HK-2 (cell line): ENCODE data around the gene SGCD.

ENCODE experiments used
- DNase-seq: peaks from one replicate; pipeline ENCODE4 v3.0.0-alpha.2; 2018; ENCODE audit not compliant: unreplicated experiment

SGCD gene

DNA sequence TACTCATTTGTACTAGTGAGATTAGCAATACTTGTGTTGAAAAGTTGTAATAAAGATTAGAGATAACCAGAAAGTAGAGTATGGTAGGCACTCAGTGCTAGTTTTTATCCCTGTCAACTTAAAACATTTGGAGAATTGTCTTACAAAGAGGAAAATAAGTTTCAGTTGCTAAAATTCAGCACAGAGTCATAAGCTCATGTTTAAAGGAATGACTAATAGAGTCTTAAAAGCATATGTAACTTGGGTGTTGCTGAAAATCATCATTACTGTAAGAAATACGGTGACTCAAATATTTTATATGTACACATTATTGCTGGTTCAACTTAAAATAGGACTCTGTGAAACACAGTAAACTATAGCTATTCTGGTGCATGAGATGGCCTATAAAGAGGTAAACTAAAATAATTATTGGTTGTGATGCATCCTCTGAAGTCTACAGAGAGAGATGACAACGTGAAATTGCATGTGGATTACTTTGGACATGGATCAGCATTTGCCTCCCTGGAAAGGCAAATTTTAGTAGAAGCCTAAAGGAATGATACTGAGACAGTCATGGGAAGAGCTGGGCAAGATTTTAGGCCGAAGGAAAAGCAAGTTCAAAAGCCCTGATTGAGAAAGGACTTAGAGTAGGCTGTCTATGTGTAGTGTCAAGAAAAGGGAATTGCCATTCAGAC lies 34.6 kb downstream of the SGCD start:
- DNase-seq, result no peak

DNA sequence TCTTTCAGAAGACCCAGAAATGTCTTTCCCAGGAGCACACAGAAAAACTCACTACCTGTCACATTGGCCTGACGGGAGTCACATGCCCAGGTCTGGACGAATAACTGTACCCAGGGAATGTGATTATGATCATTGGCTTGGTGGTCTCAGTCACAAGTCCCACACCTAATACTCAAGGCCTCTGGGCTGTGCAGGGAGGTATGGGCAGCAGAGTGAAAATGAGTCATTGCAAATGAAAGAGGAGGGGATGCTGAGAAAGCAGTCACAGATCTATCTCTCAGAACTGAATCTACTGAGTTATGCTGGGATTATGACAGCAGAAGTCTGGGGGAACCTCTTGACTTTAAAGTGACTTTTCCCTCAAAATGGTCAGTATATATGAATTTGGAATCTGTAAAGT lies 36.9 kb downstream of the SGCD start:
- DNase-seq, result no peak

DNA sequence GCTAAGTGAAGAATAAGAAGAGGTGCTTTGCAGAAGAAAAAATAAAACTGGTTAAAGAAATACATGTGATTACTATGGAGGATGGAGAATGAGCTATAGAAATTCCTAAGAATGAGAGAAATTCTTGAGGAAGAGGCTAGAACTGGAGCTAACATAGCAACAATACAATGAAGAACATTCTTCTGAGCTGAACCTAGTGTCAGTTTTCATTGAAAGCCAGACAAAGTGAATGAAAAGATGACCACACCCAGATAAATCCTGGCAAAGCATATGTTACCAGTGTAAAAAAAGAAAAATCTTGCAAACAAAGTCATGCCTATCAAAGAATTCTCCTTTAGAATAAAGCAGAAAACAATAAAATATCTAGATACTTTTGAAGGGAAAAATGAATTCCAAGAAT lies 39.6 kb downstream of the SGCD start:
- no peak for DNase-seq

DNA sequence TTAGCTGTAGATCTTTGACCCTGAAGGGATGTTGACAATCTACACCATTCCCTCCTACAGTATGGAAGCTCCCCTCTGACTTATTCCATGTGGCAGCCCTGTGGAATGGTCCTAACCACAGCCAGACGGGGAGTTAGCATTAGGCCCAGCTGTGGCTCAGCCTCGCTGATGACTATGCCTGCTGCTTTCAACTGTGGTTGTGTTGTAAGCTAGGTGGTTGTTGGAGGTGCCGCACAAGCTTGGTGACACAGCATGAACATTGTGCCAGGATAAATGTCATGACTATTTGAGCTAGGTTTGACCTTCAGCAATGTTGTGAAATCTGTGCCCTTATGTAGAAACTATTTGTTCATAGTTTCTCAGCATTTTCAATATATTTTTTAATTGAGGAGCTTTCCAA lies 40.6 kb downstream of the SGCD start:
- no peak for DNase-seq

DNA sequence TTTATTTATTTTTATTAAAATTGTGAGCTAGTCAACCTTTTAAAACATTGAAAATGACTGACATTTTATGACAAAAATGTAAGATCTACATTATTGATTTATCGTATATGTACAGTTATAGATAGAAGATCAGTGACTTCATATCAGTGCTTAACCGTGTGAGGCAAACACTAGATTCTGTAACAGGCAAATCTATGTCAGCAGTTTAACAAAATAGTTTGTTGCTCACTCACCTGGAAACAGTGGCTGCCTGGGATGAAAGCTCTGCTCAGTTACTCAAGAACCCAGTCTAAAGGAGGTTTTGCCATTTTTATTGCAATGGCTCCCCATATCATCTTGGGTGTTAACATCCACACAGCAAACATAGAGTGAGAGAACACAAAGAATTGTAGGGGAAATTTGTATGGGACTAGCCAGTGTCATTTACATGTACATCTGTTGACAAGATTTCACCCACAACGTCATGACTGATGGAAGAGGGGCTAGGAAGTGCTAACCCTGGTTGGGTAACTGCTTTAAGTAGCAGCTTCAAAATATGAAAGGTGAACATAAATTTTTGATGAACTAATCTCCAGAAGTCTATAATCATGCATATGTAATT lies 49.0 kb downstream of the SGCD start:
- DNase-seq, result no peak

DNA sequence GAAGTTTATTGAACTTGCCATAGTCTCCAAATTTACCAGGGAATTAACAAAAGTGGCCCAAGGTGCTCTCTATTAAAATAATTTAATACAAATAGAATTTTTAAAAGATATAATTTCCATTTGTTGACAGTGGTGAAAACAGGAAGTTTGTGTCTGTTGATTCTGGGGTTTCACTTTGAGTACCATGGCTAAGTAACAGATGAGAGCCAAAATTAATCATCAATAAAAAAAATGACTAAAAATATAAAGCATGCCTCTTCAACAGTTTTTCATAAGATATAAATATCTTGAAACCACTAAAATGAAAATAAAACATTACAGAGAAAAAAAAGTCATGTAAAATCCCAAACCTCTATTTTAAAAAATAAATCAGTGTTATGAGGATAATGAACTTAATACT lies 49.8 kb downstream of the SGCD start:
- no peak for DNase-seq

DNA sequence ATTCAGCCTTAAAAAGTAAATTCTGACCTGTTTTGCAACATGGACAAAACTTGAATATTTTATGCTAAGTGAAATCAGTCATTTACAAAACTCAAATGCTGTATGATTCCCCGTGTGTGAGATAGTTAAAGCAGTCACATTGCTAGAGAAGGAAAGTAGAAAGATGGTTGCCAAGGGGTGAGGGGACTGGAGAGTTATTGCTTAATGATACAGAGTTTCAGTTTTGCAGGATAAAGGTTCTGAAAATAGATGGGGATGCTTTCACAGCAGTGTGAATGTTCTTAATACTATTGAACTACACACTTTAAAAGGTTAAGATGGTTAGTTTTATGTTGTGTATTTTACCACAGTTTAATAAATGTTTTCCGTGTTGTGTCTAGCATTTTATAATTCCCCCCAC lies 51.2 kb downstream of the SGCD start:
- DNase-seq, result no peak

DNA sequence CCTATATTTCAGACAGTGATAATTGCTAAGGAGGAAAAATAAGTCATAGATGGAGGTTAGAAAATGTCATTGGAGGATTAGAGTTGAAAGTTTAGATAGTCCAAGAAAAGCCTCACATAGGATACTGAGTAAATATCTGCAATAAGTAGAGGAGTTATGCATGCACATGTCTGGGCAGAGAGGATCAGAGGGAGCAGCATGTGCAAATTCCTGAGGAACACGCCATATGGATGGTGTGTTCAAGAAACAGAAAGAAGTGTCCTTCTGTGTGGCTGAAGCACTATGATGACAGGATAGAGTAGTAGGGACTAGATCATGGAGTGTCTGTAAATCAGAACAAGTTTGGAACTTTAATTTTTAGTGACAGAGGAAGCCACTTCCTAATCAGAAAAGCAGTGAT lies 52.2 kb downstream of the SGCD start:
- DNase-seq, result no peak

DNA sequence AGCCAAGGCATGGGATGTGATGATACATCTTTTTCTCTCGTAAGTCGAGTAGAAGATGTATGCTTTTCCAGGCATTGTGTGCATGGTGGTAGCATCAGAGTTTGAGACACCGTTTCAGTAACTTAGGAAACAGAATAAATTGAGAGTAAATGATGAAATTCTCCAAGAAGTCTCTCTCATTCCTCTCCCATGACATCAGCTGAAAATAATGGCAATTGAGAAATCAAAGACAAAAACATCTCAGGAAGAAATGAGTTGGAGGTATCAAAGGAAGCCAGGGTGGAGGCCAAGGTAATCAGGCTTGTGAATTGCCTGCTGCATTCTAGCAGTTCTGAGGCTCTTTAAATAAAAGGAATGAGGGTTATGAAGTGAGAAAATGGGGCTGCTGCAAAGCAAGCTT lies 53.9 kb downstream of the SGCD start:
- DNase-seq, result no peak

DNA sequence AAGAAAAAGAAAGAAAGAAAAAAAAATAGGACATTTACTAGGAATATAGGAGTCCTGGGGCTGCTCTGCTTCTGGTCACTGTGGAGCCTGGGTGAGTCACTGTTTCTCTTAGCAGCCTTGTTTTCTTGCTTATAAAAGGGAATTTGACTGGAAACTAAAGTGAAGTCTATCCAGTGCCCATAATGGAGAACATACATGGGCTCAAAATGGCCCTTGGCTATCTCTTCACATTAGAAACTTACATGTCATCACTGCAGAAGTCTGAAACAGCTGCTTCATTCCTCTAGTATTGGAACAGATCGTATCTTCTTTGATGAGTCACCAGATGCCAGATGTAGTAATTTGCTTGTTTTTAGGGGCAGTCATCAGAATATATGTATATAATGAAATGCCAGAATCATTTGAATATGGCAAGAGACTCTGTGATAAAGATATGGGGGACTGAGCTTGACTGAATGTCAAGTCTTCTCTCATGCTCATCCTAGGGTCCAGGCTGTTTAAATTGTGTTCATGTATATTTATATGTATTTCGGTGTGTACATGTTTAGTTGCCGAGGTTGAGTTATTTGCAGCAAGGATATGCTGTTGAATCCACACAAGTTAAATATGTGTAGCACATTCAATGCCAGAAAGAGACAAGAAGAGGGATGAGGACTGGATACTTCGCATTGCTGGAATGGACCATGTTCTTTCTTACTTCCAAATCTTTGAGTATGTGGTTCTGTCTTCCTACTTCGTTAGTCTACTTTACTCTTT lies 56.7 kb downstream of the SGCD start:
- no peak for DNase-seq

DNA sequence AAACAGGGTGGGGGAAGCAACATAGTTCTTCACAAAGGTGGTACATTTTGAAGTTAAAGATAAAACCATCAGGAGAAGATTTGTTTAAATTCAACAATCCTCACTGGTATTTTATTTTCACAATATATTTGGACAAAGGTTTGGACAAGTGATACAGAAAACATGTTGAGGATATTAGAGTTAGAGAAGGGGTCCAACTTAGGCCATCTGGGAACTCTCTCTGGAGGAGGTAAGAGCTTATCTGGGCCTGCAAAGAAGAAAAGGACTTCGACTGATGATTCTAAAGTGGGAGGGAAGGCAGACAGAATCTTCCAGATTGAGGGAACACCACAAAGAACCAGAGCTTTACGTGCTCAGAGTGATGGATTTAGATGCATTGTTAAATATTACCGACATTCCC lies 58.5 kb downstream of the SGCD start:
- no peak for DNase-seq

DNA sequence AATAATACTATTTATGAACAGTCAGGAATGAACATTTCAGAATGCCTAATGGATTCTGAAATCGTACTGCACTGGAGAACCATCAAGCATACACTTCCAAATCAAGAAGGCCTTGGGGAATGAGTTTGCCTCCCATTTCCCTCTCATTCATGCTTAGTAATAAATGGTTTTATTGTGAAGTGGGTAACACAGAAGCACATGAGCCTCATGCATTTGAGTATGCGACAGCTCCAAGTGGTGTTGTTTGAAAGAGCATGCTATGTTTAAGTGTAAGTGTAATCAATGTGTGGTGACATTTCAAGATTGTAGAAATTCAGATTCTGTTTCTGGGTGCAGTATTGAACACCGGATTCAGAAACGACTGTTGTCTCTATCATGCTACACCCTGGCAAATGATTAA lies 60.0 kb downstream of the SGCD start:
- DNase-seq, result no peak

DNA sequence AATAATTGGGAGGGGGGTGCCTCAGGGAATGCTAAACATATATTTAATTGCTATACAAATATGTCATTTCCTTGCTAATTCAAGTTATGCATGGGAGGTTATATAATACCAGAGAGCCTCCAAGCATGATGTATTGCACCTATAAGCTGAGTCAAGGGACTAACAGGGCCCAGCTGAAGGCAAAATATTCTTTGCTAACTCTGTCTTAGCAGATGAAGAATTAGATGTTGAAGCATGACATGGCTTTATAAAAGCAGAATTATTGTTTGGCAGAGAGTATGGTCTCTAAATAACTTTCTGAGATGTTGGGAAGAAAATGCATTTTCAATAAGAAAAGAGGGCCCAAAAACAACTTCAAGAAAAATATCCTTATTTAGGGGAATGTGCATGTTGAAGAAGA lies 60.4 kb downstream of the SGCD start:
- DNase-seq, result no peak

DNA sequence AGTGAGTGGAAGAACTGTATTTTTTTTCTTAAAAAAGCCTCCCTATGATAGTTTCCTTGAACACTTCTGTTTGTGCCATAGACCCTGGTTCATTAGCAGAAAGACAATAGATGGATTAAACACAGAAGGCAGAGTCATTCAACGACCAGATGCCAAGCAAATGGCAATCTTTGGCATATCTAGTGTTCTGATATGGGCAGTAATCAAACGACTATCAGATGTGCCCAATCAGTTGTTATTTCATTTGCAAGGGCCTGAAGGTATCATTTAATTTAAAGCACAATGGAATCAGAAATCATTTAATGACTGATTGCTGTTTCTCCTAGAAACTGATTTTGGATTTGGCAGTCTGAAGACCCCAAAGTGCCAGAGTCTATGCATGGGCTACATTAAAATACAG lies 61.3 kb downstream of the SGCD start:
- no peak for DNase-seq

DNA sequence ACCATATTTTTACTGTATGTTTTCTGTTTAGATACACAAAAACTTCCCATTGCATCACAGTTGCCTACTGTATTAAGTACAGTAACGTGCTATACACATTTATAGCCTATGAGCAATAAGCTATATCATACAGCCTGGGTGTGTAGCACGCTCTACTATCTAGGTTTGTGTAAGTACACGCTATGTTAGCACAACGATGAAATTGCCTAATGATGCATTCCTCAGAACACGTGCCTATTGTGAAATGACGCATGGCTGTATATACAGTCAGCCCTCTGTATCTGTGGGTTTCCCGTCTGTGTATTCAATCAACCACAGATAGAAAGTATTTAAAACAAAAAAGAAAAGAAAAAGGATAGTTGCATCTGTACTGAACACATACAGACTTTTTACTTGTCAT lies 64.2 kb downstream of the SGCD start:
- no peak for DNase-seq

DNA sequence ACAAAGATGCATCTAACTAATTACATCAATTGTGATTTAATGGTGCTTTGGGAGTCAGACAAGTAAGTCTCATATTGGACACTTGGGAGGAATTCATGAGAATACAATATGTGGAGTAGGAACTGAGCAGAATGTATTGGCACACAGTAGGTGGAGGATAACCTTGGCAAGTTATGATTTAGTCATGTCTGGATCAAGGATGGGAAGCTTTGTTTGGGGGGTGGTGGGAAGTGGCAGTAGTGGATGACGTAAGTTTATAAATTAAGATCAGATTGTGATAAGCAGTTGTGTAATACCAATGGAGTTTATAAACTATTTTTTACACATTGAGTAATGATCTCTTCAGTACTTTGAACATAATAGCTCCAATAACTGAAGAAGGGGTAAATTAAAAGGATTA lies 67.0 kb downstream of the SGCD start:
- DNase-seq, result no peak

DNA sequence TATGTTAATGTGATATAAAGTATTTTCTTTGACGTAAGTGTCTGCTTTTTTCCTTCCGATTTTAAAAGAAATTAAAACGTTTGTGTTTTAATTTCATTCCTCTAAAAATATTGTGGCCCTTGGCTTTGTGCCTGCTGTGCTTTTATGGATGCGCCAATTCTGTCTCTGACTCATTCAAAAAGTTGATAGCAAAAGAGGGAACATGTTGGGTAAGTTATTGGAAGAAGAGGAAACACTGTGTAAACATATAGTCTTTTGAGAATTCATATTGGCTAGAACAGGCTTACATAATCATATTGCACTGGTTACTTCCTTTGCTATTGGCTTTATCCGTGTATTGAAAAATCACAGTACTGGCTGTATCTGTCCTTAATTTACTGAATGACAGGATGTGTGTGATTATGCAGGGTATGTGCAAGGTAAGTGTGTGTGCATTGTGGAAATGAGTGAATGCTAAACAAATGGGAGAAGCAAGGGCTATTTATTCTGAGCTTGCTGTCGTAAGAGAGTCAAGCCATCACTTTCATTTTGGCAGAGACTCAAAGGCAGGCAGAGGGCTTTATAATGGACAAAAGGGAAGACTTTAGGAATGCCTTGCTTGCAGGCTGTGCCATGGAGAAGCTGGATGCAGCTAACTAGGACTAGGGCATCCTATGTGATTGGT lies 67.8 kb downstream of the SGCD start:
- DNase-seq, result no peak

DNA sequence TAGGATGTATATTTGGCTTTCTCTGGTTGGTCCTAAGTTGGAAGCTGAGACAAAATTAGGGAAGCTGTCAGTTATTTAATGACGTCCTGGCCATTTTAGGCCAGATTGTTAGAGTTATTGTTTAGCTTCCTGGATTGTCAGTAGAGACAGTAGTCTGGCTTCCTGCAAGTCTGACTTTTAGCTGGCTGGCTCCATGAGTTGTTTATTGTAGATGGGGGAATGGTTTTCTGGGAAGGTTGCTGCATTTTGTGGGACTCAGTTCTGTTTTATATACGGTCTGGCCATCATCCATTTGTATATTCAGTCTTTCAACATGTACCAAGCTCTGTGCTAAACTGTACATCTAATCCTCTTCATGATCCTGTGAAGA lies 68.3 kb downstream of the SGCD start:
- DNase-seq, result no peak

DNA sequence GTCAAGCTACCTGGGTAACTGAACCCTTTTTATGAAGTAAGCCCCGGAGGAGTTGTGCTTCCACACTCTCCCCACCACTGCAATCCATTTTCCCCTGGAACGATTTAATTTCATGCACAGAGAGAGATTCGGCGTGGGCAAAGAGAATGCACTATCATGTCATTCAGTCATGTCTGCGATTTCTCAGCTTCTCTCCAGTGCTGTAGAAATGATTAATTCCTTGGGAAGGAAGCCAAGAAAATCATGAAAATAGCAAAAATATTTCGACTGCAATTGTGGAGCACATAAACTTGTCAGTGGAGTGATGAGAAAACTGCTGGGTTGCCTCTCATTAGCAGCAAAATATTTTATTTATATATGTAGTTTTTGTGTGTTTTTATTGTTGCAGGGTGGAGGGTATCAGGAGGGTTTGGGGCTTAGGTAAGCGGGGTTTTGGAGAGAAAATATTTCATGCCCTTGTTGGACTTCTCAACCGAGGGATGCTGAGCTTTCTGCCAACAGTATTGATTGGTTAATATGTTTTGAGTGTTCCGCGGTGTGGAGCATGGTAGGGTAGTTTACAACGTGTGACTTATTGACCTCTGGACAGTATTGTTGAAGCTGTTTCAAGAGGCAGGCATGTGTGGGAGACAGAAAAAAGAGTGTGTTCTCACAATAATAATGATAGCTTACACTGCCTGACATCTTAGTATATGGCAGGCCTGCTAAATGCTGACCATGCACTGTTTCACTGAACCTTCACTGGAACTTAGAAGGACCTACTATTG lies 69.3 kb downstream of the SGCD start:
- no peak for DNase-seq

DNA sequence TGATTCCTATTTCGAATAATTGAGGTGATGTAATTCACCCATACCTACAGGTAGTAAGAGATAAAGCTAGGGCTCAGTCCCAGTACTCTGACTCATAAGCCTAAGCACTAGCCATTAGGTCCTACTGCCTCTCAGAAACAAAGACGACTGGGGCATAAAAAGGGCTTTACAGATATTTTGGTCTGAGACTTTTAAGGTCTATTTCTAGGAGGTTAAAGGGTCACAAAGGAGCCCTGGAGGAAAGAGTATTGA lies 69.8 kb downstream of the SGCD start:
- DNase-seq, result no peak

DNA sequence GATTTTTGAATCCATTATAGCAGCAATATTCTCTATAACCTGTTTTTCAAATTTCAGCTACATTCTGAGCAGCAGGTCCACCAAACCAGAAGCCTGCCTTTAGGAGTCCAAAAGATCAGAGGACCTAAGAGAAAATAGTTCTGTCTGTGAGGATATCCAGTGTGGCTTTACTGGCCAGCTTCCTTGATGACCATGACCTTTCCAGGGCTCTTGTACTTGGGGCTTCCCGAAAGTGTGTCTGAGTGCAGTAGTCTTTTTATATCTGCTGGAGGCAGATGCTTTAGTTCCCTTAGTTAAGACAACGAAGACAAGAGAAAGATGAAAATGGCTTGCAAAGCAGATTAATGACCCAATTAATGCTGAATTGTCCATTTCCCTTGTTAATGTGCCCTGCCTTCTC lies 72.4 kb downstream of the SGCD start:
- DNase-seq, result no peak

DNA sequence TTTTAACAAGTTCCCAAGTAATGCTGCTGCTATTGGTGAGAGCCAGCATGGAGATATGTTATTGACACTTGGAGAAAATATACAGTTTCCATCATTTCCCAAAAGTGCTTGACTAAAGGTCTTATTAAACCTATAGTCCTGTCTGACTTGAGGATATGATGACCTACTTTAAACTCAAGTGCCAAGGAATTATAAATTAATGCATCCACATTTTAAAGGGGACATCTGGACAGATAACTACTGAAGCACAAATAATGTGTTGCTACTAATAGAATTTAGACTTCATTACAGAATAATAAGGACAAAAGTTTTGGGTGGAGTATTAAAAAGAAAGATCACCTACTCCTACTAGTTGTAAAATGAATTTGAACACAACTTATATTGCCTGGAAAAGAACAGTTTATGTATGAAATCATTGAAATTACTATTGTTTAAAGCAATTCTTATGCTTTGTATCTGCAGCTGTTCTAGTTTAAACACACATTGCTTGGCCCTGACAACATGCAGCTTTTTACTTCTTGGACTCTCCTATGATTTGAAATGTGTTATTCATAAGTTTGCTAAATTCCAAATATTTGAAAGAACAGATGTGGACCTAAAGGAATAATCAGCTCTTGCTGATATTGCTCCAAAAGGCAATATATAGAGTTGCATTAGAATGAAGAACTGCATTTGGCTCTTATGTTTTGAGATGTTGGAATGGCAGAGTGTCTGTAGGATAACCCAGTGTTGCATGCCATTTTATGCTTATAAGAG lies 73.4 kb downstream of the SGCD start:
- no peak for DNase-seq
